ENCODE measurements around the gene GHITM. TPM values are rescaled to one million over a fixed set of nuclear protein-coding genes. Genes with fewer than 3 reads are reported as not detected.
"Not testable (repeated sequence)": the region's sequence is repeated elsewhere in the genome, so short reads cannot be mapped to it uniquely, and the experiment has no call there.

The GHITM gene
- 121 TPM for polyA plus RNA-seq (2012; ENCODE audit: low read depth, missing spikeins)

- peak; percentile 35; the same call in 1 of the 2 replicates for TF ChIP-seq POU2F2 (IDR thresholded peaks at IDR 0.05; ENCODE audit: low read depth, low read length)
- peak; percentile 62; the same call in 1 of the 2 replicates for TF ChIP-seq TAF1 (IDR thresholded peaks at IDR 0.05; ENCODE audit: low read depth, low read length)
- TF ChIP-seq SPI1 (IDR thresholded peaks at IDR 0.05; ENCODE audit: low read depth, low read length): peak; percentile 44; the same call in 1 of the 2 replicates
- TF ChIP-seq POLR2A (IDR thresholded peaks at IDR 0.05; ENCODE audit: low read depth, low read length): peak; percentile 79
- peak; percentile 88 for TF ChIP-seq POLR2AphosphoS5 (IDR thresholded peaks at IDR 0.05; ENCODE audit: low read depth, low read length)
- TF ChIP-seq PAX5 (IDR thresholded peaks at IDR 0.05; ENCODE audit: insufficient read depth, low read length, severe bottlenecking): no peak
- FAIRE-seq: peak; percentile 99
- DNase-seq (ENCODE audit: insufficient read length, low spot score): peak; percentile 70
Measured at GRCh38 chr10:84139126-84140035, at the start of gene GHITM. Gene GHITM, plus strand, starts transcription at chr10:84139509. Its CDS starts 1,992 bp downstream, at chr10:84141501.

- TF ChIP-seq PAX5 (IDR thresholded peaks at IDR 0.05; ENCODE audit: insufficient read depth, low read length, severe bottlenecking) (no peak), POU2F2 (IDR thresholded peaks at IDR 0.05; ENCODE audit: low read depth, low read length) (no peak), SPI1 (IDR thresholded peaks at IDR 0.05; ENCODE audit: low read depth, low read length) (no peak), POLR2AphosphoS5 (IDR thresholded peaks at IDR 0.05; ENCODE audit: low read depth, low read length) (no peak), POLR2A (IDR thresholded peaks at IDR 0.05; ENCODE audit: low read depth, low read length) (no peak), TAF1 (IDR thresholded peaks at IDR 0.05; ENCODE audit: low read depth, low read length) (no peak)
- DNase-seq (ENCODE audit: insufficient read length, low spot score) (no peak), FAIRE-seq (no peak)
Measured at GRCh38 chr10:84095811-84096497, 43.4 kb upstream of the GHITM start.

- TF ChIP-seq PAX5 (IDR thresholded peaks at IDR 0.05; ENCODE audit: insufficient read depth, low read length, severe bottlenecking): no peak
- TF ChIP-seq POU2F2 (IDR thresholded peaks at IDR 0.05; ENCODE audit: low read depth, low read length): no peak
- TF ChIP-seq TAF1 (IDR thresholded peaks at IDR 0.05; ENCODE audit: low read depth, low read length): no peak
- TF ChIP-seq SPI1 (IDR thresholded peaks at IDR 0.05; ENCODE audit: low read depth, low read length): no peak
- no peak for TF ChIP-seq POLR2AphosphoS5 (IDR thresholded peaks at IDR 0.05; ENCODE audit: low read depth, low read length)
- no peak for TF ChIP-seq POLR2A (IDR thresholded peaks at IDR 0.05; ENCODE audit: low read depth, low read length)
- no peak for DNase-seq (ENCODE audit: insufficient read length, low spot score)
- no peak for FAIRE-seq
Measured at GRCh38 chr10:84097787-84098353, 41.4 kb upstream of the GHITM start.

GRCh38 chr10:84098667-84099066 lies 40.6 kb upstream of the GHITM start:
- FAIRE-seq: no peak
- TF ChIP-seq PAX5 (IDR thresholded peaks at IDR 0.05; ENCODE audit: insufficient read depth, low read length, severe bottlenecking) (no peak), TAF1 (IDR thresholded peaks at IDR 0.05; ENCODE audit: low read depth, low read length) (no peak), POU2F2 (IDR thresholded peaks at IDR 0.05; ENCODE audit: low read depth, low read length) (no peak), POLR2AphosphoS5 (IDR thresholded peaks at IDR 0.05; ENCODE audit: low read depth, low read length) (no peak), POLR2A (IDR thresholded peaks at IDR 0.05; ENCODE audit: low read depth, low read length) (no peak), SPI1 (IDR thresholded peaks at IDR 0.05; ENCODE audit: low read depth, low read length) (no peak)
- no peak for DNase-seq (ENCODE audit: insufficient read length, low spot score)

GRCh38 chr10:84101042-84101441 lies 38.3 kb upstream of the GHITM start:
- TF ChIP-seq SPI1 (IDR thresholded peaks at IDR 0.05; ENCODE audit: low read depth, low read length) (no peak), PAX5 (IDR thresholded peaks at IDR 0.05; ENCODE audit: insufficient read depth, low read length, severe bottlenecking) (no peak), TAF1 (IDR thresholded peaks at IDR 0.05; ENCODE audit: low read depth, low read length) (no peak), POU2F2 (IDR thresholded peaks at IDR 0.05; ENCODE audit: low read depth, low read length) (no peak), POLR2A (IDR thresholded peaks at IDR 0.05; ENCODE audit: low read depth, low read length) (no peak), POLR2AphosphoS5 (IDR thresholded peaks at IDR 0.05; ENCODE audit: low read depth, low read length) (no peak)
- no peak for DNase-seq (ENCODE audit: insufficient read length, low spot score)
- no peak for FAIRE-seq

GRCh38 chr10:84108797-84109196 lies 30.5 kb upstream of the GHITM start:
- no peak for DNase-seq (ENCODE audit: insufficient read length, low spot score)
- FAIRE-seq: no peak
- TF ChIP-seq TAF1 (IDR thresholded peaks at IDR 0.05; ENCODE audit: low read depth, low read length): no peak
- no peak for TF ChIP-seq PAX5 (IDR thresholded peaks at IDR 0.05; ENCODE audit: insufficient read depth, low read length, severe bottlenecking)
- no peak for TF ChIP-seq SPI1 (IDR thresholded peaks at IDR 0.05; ENCODE audit: low read depth, low read length)
- no peak for TF ChIP-seq POU2F2 (IDR thresholded peaks at IDR 0.05; ENCODE audit: low read depth, low read length)
- no peak for TF ChIP-seq POLR2A (IDR thresholded peaks at IDR 0.05; ENCODE audit: low read depth, low read length)
- no peak for TF ChIP-seq POLR2AphosphoS5 (IDR thresholded peaks at IDR 0.05; ENCODE audit: low read depth, low read length)

GRCh38 chr10:84109772-84110171 lies 29.5 kb upstream of the GHITM start:
- TF ChIP-seq SPI1 (IDR thresholded peaks at IDR 0.05; ENCODE audit: low read depth, low read length): peak; percentile 18; the same call in 1 of the 2 replicates
- not testable (repeated sequence) for FAIRE-seq; DNase-seq (ENCODE audit: insufficient read length, low spot score)

GRCh38 chr10:84113468-84113867 lies 25.8 kb upstream of the GHITM start:
- FAIRE-seq: not testable (repeated sequence)

GRCh38 chr10:84114088-84114667 lies 25.1 kb upstream of the GHITM start:
- TF ChIP-seq POU2F2 (IDR thresholded peaks at IDR 0.05; ENCODE audit: low read depth, low read length): no peak
- no peak for FAIRE-seq
- DNase-seq (ENCODE audit: insufficient read length, low spot score): no peak

More at GRCh38 chr10:84113468-84113867, 25.8 kb upstream of the GHITM start:
- DNase-seq (ENCODE audit: insufficient read length, low spot score): not testable (repeated sequence)

- not testable (repeated sequence) for FAIRE-seq; DNase-seq (ENCODE audit: insufficient read length, low spot score)
Measured at GRCh38 chr10:84117204-84117603, 22.1 kb upstream of the GHITM start.

Measured in GM12891 (cell line).